SIG-M5 treated with dmso at 0.1 percent for 504 hours (cell line): ENCODE measurements around the gene CPNE2.

Experiments
- DNase-seq: peaks from one replicate; lab custom pipeline; 2025; ENCODE audit not compliant: unreplicated experiment; lab: John Stamatoyannopoulos, UW

The CPNE2 gene

GRCh38 chr16:57123216-57123973 is 31.0 kb downstream of the CPNE2 start:
- no peak for DNase-seq

- no peak for DNase-seq
These were observed 31.7 kb downstream of the CPNE2 start for GRCh38 chr16:57123974-57124674.

GRCh38 chr16:57125376-57125775 is 33.0 kb downstream of the CPNE2 start:
- DNase-seq = no peak

- no peak for DNase-seq
These were observed 33.6 kb downstream of the CPNE2 start for GRCh38 chr16:57125969-57126368.

GRCh38 chr16:57126411-57126810 is 34.0 kb downstream of the CPNE2 start:
- no peak for DNase-seq

GRCh38 chr16:57127037-57127763 is 34.8 kb downstream of the CPNE2 start:
- no peak for DNase-seq

- no peak for DNase-seq
These were observed 35.5 kb downstream of the CPNE2 start for GRCh38 chr16:57127836-57128235.

GRCh38 chr16:57128771-57129389 is 36.5 kb downstream of the CPNE2 start:
- DNase-seq = no peak

- no peak for DNase-seq
These were observed 38.6 kb downstream of the CPNE2 start for GRCh38 chr16:57130950-57131321.

GRCh38 chr16:57131351-57131970 is 39.1 kb downstream of the CPNE2 start:
- DNase-seq = no peak

- DNase-seq = no peak
These were observed 40.1 kb downstream of the CPNE2 start for GRCh38 chr16:57132470-57132869.

GRCh38 chr16:57133031-57133430 is 40.6 kb downstream of the CPNE2 start:
- DNase-seq = no peak

- DNase-seq = no peak
These were observed 41.5 kb downstream of the CPNE2 start for GRCh38 chr16:57133886-57134285.

GRCh38 chr16:57134982-57135381 is 42.6 kb downstream of the CPNE2 start:
- no peak for DNase-seq

GRCh38 chr16:57137043-57137442 is 44.7 kb downstream of the CPNE2 start:
- no peak for DNase-seq

GRCh38 chr16:57137566-57138273 is 45.3 kb downstream of the CPNE2 start:
- DNase-seq = no peak

- DNase-seq = no peak
These were observed 46.0 kb downstream of the CPNE2 start for GRCh38 chr16:57138281-57138935.

- DNase-seq = no peak
These were observed 48.7 kb downstream of the CPNE2 start for GRCh38 chr16:57140931-57141668.
